Brain pericyte (primary cell): Measurements from ENCODE around the gene FEM1B.

Source experiments
- DNase-seq: peaks from one replicate; pipeline ENCODE4 v3.0.0-alpha.2; 2012; ENCODE audit warnings: low read depth, low spot score

FEM1B gene

DNA sequence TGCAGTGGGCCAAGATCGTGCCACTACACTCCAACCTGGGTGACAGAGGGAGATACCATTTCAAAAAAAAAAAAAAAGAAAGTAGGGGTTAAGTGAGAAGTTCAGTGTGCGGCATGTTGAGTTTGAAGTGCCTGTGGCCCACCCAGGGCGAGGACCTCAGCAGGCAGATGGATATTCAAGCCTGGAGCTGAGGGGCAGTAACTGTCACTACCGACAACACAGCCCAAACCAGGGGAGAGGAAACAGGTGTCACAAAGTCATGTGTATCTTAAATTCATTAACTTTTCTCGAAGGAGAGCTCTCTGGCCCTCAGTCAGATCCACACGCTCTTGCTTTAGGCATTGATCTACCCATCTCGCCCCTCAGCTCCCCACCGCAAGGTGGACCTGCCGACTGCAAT is 45.3 kb downstream of the FEM1B start:
- DNase-seq: no peak

DNA sequence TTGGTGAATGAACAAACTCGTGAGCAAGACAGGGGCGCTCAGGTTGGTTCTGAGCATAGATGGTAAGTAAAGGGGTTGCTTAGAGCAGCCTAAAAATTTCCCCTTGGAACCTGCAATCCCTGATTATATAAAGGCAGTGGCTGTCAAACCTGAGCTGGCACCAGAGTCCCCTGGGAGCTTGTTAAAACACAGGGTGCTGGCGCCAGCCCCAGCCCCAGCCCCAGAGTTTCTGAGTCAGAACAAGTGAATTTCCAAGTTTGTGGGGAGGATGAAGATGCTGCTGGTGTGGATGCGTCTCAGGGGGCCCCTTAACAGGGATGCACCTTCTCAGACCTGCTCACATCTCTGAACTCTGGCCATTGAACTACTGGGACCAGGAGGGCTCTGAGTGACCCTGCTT is 48.2 kb downstream of the FEM1B start:
- no peak for DNase-seq

DNA sequence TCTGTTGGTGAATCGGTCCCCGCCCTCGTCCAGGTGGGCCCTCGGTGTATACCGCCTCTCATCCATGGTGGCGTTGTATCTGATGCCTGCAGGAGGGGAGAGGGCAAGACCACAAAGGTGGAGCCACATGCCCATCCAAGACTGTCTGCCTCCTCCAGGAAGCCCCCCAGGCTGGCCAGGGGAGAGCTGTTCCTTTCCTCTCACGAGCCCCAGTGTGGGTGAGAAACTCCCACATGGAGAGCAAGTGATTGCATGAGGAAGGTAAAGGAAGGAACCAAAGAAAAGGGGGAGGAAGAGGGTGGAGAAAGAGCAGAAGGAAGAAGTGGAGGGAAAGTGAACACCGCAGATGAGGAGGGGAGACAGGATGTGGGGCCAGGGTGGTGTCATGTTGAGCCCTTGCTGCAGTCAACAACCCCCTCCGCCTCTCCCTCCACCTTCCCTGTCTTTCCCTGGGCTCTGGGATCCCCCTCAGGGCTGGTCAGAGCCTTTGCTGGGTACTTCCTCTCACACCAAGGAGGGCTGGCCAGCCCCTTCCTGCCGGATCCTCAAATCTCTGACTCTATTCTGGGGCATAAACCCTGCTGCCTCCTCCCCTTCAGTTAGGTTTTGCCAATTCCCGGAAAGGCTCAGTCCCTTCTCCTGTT is 49.3 kb downstream of the FEM1B start:
- DNase-seq: no peak

DNA sequence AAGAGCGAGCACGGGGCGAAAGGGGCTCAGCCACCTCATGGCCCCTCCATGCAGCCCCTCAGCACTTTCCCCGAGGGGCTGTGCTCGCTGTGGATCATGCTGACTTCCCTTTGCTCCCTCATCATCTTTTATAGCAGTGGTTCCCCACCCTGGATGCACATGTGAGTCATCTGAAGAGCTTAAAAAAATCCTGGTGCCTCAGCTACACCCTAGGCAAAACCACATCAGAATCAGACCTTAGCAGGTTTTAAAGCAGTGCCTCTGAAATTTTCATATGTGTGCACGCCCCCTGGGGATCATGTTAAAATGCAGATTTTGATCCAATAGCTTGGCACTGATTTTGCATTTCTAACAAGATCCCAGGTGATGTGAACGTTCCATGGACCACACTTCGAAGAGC is 50.9 kb downstream of the FEM1B start:
- no peak for DNase-seq

DNA sequence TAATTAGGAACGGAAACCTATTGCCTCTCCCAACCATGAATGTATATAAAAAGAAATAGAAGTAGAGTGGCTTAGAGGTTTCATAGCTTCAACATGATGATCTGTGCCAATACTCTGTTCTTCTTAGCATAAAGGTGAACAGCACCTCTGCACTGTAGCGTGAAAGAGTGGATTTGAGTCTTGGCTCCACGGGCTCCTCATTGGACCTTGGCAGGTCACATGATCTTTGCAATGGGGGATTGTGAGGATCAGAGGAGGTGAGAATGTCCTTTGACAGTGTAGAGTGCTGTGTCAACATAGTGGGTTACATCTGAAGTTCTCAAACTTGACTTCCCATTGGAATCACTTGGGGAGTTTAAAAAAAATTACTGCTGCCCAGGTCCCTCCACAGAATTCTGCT is 51.4 kb downstream of the FEM1B start:
- no peak for DNase-seq

DNA sequence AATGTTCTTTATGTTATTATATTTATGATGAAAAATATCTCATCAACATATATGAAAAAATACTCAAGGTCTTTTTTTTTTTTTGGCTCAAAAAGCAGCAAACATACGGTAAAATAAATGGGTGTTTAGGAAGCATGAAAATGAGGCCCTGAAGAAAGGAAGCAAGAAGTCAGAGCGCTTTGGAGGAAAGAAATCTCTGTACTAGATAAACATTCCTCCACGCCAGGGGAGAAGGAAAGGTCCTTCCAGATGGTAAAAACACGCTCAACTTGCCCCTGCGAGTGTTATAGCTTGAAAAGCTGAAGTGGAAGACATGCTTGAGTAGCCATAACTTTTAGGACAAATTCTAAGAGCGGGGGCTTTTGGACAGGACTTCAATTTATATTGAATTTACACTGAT is 52.9 kb downstream of the FEM1B start:
- DNase-seq: peak; percentile 58

DNA sequence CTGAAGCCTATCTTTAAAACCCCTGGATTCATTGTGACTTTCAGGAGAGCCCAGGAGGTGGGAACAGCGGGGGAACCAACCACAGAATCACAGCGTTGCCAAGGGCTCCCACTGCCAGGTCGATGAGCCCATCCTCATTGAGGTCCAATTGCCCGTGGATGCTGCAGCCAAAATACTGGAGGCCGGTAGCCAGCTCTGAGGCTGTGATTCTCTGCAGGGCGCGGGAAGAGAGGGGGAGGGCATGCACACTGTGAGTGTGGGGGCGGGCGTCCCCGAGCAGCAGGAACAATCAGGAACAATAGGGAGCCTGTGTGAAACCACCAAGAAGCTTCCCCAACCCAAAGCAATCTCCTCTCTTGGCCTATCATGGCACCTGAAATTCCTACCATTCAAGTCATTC is 53.4 kb downstream of the FEM1B start:
- no peak for DNase-seq

DNA sequence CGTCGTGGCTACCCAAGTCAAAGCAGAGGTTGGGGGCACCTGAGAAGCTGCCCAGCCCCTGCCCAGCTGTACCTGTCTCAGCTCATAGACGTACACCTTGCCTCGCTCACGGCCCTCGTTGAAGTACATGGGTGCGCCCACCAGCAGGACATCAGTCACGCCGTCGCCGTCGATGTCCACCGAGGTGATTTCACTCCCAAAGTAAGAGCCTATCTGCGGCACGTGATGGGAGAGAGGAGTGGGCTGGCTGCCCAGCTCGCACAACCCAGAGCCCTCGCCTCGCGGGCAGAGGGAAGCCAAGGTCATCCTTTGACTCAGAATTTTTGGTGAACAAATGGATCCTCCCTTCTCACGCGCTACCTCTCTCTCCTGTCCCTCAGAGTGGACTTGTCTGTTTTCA is 54.7 kb downstream of the FEM1B start:
- DNase-seq: no peak

DNA sequence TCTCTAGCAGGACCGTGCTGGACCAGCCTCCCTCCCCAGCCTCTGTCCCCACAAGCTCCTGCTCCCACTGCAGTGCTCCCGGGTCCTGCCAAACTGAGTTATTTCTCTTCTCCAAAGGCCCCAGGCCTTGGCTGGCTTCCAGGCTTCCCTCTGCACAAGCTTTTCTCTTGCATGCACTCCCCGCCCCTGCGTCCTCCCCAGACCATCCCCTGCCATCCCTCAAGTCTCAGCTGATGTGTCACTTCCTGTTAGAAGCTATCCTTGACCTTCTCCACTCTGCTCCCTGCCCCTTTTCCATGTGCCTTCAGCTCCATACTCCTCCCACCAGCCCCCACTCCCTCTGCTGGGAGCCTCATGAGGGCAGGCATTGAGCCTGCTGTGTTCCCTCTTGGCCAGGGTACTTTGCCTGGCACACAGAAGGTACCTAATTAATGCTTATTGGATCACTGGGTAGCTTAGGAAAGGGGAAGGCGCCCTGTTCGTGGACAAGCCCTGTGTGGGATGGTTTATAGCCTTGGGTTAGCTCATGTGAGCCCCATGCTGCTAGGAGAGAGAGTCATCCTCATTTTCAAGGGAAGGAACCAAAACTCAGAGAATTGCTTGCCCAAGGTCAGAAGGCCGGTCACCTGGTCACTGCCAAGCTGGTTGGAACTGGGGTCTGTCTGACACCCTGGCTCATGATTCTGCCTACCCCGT is 56.4 kb downstream of the FEM1B start:
- no peak for DNase-seq

DNA sequence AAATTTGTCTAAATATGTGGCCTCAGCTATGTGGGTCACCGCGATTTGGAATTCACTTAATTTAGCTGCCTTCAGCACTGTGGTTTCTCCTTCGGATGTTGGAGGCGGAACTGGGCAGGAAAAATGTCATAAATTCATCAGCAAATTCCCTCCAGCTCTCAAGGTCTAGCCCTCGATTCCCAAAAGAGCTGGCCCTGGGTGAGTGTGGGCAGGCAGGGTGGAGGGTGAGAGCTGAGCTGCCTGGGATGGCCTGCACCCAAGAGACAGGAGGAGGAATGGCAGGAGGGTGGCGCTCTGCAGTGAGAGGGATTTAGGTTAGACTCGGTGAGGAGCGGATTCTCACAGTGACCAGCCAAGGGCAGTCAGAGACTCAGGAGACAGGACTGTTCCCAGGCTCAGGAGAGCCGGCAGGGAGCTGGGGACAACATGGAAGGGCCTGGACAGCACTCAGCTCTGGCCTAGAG is 57.1 kb downstream of the FEM1B start:
- no peak for DNase-seq

DNA sequence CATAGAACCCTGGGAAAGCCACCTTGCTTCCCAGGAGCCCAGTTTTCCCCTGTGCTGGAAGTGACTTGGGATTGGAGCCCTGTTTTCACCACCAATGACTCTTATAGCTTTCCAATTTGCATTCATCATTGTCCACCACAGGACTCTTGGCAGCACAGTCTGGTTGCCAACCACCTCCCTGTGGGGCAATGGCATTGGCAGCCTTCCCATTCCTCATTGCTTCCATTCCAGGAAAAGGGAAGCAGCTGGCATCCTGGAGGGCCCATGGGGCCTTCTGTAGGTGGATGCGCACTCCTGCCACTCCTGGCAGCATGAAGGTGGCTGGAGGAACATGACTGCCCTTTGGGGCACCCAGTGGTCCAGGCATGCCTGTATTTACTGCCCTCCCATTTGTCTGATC is 57.7 kb downstream of the FEM1B start:
- no peak for DNase-seq

DNA sequence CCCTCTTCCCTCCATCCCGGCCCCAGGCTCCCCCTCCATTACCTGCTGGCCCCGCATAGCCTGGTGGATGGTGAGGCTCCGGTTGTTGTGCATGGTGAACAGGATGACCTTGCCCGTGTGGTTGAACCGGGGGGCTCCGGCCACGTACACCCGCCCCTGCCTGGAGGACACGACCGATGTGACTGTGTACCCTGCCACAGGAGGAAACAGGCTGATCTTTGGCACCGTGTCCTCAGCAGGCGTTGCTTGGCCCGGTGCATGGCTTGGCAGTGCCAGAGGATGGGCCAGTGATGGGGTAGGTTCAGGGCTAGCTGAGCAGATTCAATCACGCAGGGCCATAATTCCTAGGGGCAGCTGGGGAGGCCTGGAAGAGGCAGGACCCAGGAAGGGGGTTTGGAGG is 58.1 kb downstream of the FEM1B start:
- no peak for DNase-seq

DNA sequence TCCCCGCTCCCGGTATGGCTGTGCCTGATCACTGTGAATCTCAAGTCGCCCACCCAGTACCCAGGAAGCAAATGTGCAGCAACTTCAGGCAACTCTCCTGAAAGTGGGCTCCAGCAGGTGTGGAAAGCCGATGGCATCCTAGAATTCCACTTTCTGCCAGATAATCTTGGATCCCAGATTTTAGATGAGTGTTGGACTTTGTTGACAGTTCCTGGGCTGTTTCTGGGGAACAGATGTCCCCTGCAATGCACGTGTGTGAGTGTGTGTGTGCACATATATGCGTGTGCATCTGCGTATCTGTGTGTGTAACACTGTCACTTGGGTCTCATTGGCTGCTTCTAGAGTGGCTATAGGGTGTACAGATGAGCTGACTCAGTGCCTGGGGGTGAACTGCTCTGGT is 59.0 kb downstream of the FEM1B start:
- DNase-seq: no peak

DNA sequence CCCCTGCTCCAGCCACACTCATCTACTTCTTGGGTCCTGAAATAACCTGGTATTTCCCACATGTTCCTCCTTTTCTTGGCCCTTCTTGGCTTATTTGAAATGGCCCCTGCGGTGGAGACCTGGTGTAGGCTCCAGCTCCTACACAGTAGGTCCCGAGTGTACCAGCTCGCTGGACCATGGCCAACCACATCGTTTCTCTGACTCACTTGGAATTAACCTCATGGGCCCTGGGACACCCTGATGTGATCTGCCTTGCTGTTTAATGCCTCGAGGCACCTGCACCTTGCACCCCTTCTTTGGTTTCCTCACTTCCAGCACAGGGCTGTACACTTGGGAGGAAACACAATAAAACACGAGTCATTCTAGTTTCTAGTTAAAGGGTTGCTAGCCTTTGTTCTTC is 60.3 kb downstream of the FEM1B start:
- no peak for DNase-seq

DNA sequence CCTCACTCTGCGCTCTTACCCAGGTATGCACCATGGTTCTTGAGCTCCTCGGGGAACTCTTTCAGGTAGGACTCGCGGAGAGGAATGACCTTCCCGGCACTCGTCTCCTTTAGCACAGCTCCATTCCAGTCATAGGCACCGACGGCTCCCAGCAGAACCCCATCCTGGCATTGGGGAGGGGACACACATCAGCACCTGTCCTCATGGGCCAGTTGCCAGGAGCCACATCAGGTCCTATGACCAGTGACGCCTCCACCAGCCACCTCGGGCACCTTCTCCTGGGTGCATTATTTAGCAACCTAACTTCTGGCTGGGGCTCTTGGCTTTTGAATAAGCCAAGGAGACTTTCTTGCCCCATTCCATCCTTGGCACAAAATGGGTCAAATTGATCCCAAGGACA is 61.9 kb downstream of the FEM1B start:
- DNase-seq: no peak

DNA sequence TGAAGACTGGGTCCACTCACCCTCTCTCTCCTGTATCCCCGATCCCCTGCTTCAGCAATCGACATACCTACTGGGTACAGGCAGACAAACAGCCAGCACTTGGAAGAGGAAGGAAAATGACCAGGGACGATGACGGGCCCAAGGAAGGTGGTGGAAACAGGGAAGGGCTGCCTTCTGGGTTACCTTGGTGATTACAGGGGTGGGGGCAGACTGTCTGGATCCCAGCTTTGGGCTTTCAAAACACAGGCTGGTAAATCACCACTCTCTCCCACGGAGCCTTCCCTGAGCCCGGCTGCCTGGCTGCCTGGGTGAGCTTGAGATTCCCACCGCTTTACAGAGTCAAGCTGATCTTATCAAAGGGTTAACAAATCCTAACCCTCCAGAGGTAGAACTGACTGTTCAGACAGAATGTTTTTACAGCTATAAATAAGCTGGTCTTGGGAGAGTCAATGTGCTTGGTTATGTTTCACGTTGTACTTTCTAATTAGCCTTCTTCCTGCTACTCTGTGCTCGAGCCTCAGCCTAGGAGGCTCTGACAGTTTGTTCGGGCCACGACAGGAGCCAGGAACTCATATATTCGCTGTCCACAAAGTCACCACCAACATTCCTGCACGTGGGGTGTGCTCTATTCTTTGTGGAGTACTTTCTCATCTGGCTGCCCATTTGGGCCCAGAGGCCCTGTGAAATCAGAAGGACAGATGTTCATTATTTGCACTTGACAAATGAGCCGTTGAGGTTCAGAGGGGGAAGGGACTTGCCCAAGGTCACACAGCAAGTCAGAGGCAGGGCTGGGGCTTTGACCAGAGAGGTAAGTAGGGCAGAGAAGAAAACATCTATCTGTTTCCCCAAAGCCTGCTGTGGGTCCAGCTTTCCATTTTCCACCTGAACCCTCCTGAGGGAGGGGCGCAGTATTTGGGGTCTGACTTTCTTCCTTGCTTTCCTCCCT is 63.5 kb downstream of the FEM1B start:
- no peak for DNase-seq

DNA sequence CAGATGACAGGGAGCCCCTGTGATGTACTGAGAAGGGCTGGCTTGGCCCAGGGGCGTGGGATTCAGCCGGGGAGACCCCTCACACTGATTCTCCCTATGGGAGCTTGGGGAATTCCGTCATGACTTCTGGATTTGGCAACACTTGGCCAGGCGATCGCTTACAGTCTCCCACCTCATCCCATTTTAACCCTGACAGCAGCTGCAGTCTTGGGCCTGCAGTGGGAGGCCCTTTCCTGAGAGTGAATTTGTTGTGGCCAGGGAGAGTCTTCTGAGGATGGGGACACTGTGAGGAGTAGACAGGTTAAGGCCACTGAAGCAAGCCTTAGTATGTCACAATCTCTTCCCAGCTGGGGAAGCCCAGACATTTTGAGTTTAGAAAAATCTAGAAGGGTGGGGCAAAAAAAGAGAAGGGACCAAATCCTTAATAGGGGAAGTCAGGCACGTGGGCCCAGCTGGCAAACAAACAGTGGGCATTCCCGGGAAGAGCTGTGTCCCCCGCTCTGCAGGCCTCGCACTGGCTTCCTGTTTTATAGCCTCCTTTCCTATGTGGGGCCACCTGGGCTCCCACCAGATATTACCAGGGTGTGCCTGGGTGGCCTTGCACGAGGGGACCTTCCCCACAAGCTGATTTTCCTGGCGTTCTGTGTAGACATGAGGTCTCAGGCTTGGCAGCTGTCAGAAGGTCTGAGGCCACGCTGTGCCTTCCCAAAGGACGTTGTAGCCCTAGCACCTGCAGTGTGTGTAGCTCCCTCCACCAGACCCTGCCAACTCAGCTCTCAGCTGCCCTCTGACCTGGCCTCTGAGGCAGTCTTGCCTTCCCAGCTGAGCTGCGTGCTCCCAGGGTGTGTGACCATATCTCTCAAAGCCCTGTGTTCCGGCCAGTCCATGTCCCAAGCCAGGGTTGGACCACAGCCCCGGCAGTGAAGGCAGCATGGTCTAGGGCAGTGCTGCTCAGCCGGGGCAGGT is 64.5 kb downstream of the FEM1B start:
- peak; percentile 41 for DNase-seq

DNA sequence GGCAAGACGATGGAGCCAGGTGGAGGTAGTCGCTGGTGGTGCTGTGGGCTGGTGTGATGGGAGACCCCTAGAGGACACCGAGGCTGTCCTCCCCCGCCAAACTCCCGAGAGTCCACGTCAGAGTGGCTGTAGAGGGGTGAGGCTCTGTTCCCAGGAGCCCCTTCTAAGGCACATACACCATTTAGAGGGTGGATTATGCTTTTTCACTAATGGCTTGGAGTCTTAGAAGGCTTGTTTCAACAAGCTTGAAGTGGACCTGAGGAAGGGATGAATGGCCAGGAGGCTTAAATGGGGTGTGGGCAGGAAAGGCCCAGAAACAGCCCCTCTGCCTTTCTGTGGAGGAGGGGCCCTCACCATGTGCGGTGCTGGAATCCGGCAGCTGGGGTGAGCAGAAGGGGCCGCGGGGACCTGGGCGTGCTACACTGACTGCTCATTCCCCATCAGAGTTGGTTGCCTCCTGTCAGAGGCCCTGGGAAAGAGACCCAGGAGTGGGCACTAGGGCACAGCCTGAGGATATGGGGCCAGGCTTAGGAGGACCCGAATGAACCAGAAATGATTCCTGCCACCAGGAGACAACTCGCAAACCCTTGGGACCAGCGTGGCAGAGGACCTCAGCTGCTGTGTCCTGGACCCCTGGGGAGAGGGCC is 66.2 kb downstream of the FEM1B start:
- DNase-seq: no peak

DNA sequence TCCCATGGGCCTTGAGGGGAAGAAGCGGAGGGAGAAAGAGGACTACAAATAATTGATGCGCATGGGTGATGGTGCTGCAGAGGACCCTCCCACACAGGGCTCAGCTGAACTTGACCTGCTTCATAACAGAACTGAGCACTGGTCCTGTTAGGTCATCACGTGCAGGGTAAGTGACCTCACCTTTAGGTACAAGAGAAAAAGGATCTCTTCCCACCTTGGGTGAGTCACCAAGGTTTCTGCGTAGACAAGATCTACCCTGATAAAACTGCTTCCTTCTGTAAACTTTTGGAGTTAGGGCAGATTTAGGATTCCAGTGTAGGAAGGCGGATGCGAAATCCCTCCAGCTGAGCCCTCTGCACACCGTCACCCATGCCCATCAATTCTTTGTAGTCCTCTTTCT is 67.1 kb downstream of the FEM1B start:
- no peak for DNase-seq
